Skin of body (tissue), 2 donors: Measurements from ENCODE around the gene CATSPERB. TPM values are rescaled to one million over a fixed set of nuclear protein-coding genes. Genes with fewer than 3 reads are reported as not detected.
"Not testable (repeated sequence)": the region's sequence is repeated elsewhere in the genome, so short reads cannot be mapped to it uniquely, and the experiment has no call there.

ENCODE experiments used
- DNase-seq: peaks from one replicate; lab custom pipeline; 2025; lab: John Stamatoyannopoulos, UW
- total RNA-seq: library from RNA; depleted of rRNA; stranded (reverse); fragments of >200 nt; gene quantifications from one replicate; pipeline ENCODE4 v1.2.3, GENCODE V29; 2014

The CATSPERB gene
- total RNA-seq, 1 donor from 2014 or later, result 0.89 TPM

- DNase-seq, result no peak
These were observed 5.7 kb upstream of the CATSPERB start for GRCh38 chr14:91737619-91738018.

- DNase-seq, result no peak
These were observed 1.1 kb upstream of the CATSPERB start for GRCh38 chr14:91732859-91733477.

GRCh38 chr14:91732439-91732838 is 553 bp upstream of the CATSPERB start:
- DNase-seq, result no peak

DNA sequence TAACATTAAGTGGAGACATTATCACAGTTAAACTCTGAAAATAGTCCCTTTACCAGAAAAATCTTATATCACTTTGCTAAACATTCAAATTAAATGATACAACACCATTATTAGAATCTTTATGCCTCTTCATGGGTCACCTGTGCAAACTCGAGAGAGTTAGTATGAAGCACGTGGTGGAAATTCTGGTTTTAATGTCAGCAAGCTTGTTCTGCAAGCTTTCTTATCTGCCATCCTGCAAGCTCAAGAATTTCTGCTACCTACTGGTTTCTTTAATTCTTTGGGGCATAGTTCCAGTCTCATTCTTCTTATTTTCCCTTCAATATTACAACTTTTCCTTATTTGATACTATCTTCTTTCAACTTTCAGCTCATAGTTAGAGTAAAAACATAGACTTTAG is 868 bp downstream of the CATSPERB start:
- no peak for DNase-seq

GRCh38 chr14:91729756-91730155 is 2.1 kb downstream of the CATSPERB start:
- DNase-seq, result no peak

DNA sequence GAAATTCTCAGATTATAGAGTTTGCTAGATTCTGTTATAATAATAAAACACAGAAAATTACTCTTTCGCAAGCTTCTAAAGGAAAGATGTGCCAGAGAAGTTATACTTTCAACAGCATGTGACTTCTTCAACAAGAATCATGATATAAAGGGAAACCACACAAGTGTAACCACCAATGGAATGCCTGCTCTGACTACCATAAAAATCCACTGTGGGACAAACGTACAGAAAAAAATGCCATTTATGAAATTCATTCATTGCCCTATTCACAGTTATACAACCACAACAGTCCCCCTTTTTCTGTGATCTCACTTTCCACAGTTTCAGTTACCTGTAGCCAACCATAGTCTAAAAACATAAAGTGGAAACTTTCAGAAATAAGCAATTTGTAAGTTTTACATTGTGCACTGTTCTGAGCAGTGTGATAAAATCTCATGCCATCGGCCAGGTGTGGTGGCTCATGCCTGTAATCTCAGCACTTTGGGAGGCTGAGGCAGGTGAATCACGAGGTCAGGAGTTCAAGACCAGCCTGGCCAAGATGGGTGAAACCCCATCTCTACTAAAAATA is 3.2 kb downstream of the CATSPERB start:
- DNase-seq, result no peak

GRCh38 chr14:91727121-91727520 is 4.8 kb downstream of the CATSPERB start:
- no peak for DNase-seq

GRCh38 chr14:91723501-91723900 is 8.4 kb downstream of the CATSPERB start:
- no peak for DNase-seq

DNA sequence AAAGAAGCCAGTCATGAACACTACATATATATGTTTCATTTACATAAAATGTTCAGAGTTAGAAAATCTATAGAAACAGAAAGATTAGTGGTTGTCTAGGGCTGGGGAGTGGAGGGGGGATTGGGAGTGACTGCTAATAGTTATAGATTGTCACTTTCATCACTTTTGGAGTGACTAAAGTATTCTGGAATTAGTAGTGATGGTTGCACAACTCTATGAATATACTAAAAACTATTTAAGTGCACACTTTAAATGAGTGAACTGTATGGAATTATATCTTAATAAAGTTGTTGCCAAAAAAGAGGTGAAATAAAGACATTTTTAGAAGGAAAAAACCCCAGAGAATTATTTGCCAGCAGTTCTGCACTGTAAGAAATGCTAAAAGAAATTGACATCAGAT is 9.5 kb downstream of the CATSPERB start:
- DNase-seq, result no peak

DNA sequence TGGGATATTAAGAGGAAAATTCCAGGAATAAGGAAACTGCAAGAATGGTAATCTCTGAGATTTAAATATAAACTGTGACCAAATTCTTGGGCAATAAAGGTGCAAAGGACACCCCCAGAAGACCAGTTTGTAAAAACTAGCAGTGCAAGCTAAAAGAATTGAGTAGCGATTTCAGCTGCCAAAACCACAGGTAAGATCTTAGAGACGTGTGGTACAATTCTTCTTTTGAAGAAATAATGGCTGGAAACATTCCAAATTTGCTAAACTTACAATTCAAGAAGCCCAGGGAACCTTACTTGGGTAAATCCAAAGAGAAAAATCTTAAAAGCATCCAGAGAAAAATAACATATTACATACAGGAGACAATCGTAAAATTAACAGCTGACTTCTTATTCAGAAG is 12.0 kb downstream of the CATSPERB start:
- no peak for DNase-seq

- no peak for DNase-seq
These were observed 14.9 kb downstream of the CATSPERB start for GRCh38 chr14:91716999-91717398.

DNA sequence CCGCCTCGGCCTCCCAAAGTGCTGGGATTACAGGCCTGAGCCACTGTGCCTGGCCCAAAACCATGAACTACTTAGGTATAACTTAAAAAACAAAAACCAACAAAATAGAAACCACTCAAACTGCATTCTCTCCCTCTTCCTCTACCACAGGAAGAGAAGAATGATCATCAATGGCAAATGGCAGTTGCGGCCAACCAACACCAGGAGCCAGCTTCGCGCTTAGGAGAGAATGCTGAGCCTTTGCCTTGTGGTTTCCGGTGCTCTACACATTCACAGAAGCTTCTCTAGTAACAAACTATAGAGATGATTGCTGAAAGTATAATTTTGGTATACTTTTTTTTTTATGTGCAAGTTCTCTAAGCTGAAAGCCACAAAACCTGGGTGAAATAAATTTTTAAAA is 17.1 kb downstream of the CATSPERB start:
- DNase-seq, result no peak

DNA sequence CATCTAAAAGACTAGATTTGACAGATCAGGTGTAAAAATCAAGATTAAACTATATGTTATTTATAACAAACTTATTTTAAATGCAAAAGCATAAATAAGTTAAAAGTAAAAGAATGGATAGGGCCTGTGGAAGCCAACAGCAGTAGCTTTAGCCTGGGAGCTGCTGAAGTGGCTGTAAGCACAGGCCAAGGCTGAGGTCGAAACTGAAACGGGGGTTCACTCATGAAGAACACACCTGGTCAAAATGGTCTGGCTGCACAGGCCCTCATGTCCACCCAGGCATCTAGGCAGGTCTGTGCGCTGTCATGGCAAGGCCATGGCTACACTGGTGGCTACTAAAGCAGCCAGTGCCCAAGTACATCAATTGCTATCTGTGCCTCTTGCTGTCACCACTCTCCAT is 23.1 kb downstream of the CATSPERB start:
- DNase-seq, result no peak

DNA sequence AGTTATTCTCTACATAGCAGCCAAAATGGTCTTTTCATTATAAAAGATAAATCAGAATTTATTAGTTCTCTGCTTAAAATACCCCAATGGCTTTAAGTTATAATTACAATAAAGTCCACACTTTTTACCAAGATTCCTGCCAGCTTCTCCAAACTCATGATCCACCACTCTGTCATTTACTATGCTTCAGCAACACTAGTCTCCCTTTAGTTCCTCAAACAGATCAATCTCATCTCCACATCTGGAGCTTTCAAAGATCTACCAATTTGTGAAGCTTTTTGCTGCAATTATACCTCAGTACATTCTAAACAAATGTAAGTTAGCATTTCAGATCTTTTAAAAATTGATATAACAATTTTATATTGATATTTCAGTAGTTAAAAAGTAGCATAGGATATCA is 24.9 kb downstream of the CATSPERB start:
- no peak for DNase-seq

GRCh38 chr14:91694643-91695042 is 37.2 kb downstream of the CATSPERB start:
- no peak for DNase-seq

- no peak for DNase-seq
These were observed 38.5 kb downstream of the CATSPERB start for GRCh38 chr14:91693346-91693745.

DNA sequence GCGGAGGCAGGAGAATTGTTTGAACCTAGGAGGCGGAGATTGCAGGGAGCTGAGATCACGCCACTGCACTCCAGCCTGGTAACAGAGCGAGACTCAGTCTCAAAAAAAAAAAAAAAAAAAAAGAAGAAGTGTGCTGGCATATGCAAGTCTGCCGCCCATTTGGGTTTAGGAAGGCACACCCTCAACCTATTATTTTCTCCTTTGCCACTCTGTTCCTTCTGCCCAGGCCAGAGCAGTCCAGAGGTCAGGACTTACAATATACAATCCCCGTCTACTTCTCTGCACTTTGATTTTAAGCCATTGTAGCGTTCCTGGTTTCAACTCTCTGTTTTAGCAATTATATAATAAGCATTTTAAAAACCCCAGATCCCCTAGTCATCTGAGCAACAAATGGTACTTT is 39.8 kb downstream of the CATSPERB start:
- no peak for DNase-seq

- DNase-seq, result no peak
These were observed 42.3 kb downstream of the CATSPERB start for GRCh38 chr14:91689608-91690007.

DNA sequence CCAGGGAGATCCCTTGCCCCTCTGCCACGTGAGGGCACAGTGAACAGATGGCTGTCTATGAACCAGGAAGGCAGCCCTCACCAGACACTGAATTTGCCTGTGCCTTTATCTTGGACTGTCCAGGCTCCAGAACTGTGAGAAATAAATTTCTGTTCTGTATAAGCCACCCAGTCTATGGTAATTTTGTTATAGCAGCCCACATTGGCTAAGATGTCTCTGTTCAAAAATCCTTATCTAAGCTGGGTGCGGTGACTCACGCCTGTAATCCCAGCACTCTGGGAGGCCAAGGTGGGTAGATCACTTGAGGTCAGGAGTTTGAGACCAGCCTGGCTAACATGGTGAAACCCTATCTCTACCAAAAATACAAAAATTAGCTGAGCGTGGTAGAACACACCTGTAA is 44.5 kb downstream of the CATSPERB start:
- DNase-seq, result not testable (repeated sequence)

- no peak for DNase-seq
These were observed 46.3 kb downstream of the CATSPERB start for GRCh38 chr14:91685600-91685999.

- no peak for DNase-seq
These were observed 49.9 kb downstream of the CATSPERB start for GRCh38 chr14:91681893-91682563.

- no peak for DNase-seq
These were observed 50.8 kb downstream of the CATSPERB start for GRCh38 chr14:91681118-91681517.

DNA sequence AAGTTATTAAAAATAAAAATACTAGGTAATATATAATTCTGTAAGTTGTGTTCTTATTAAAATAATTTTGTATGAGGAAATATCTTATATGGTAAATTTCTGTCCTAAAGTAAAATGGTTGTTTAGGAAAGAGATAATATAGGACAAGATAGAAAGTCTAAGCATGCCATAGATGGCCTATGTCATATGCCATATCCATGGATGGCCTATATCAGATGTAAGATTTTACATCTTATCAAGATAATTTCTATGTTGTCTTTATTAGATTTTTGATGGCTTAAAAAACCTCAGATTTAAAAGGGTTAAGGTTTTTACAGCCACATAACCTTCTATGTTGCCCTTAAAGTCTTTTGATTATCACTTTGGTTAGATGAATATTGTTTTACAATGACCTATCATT is 52.6 kb downstream of the CATSPERB start:
- no peak for DNase-seq
